Inferior parietal cortex (tissue), 1 donor: ENCODE results near the gene SUMO4.

Experiments used
- DNase-seq: peaks from one replicate; pipeline ENCODE4 v3.0.0-alpha.2; 2016; ENCODE audit errors: extremely low spot score

Gene SUMO4

DNA sequence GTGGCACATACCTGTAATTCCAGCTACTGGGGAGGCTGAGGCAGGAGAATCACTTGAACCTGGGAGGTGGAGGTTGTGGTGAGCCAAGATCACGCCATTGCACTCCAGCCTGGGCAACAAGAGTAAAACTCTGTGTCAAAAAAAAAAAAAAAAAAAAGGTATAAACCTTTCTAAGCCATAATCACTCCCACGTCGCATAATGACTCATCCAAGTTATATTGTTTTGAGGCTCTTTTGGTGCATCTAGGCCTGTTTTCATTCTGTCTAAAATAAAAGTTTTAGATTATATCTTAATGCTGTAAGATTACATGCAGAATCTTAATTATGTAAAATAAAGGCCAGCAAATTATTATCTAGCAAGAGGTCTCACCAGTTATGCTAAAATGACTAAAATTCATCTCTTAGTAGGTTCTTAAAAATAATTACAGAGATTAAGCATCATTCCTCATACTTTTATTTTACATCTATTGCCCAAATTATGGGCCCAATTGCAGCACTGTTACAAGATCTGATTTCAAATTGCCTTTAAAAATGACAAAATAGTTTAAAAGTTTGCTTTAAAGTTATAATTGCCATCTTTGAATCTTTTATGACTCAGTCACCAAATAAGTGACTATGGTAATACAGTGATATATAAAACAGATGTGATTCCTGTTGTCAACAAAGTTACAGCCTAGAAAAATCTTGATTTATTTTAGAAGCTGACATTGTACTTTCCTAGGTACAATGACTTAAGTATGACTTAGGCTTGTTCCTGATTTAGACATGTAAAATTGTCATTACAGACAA, 10.4 kb upstream of the SUMO4 start:
- DNase-seq = no peak

DNA sequence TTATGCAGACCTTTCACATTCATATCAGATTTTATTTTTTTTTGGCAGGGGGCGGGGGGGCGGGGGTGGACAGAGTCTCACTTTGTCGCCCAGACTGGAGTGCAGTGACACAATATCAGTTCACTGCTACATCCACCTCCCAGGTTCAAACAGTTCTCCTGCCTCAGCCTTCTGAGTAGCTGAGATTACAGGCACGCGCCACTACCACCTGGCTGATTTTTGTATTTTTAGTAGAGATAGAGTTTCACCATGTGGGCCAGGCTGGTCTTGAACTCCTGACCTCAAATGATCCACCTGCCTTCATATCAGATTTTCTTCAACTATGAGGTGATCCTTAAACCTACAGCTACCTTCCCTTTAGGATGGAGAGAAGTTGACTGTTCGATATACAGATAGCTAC, 8.0 kb upstream of the SUMO4 start:
- no peak for DNase-seq

DNA sequence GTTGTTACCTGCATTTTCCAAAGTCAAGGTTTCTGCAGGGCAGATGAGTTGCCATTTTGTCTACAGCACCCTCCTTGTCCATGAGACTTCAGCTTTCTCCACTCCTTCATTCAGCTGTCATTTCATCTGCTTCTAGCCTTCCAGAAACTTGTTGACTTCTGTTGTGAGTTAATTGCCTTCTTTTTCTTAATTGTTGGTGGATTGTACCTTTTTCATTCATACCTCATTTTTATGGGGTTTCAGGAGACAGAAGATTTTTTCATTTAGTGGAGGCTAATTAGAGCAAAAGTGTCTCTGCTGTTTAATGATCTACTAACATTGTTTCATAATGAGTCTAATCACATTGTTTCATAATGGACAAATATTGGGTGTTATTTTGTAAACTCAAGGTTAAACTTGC, 7.5 kb upstream of the SUMO4 start:
- DNase-seq = no peak

DNA sequence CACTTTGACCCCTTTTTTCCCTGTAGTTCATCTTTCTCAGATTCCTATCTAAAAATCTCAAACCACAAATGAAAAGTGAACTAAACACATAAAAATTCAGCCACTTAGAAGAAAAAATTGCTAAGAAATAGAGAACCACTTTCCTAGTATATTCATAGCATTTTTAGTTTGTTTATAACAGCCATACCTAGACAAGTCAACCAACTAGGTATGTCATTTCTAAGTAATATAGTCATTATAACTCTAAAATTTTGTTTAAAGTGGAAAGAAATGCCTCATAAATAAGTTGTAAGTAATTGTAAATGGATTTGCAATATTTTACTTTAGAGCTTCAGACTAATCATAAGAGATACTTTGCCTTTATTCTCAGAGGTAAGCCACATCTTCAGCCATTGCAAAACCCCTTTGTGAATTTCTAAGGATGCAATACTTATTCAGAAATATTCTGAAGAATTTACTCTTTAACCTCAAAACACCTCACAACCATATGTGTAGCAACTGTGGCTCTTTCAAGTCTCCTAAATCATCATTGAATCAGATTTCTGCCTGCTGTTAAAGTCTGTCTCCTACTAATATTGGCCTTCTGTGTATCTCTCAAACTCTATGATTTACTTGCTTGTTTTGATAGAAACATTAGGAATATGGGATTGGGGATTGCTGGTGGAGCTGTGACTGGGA, 6.9 kb upstream of the SUMO4 start:
- DNase-seq = no peak

DNA sequence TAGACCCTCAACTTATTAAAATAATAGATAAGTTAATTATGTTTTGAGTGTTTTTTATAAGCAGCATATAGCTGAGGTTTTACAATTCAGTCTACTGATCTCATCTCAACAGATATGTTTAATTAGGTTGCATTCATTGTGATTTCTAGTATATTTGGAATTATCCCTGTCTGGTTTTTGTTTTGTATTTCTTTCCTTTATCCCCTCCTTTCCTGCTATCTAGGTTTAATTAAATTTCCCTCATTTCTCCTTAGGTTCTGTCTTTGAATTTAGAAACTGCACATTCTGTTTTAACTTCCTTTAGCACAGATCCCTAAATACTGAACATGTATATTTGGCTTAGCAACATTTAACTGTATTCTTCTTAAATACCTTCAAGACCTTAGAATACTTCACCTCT, 4.9 kb upstream of the SUMO4 start:
- DNase-seq = no peak

DNA sequence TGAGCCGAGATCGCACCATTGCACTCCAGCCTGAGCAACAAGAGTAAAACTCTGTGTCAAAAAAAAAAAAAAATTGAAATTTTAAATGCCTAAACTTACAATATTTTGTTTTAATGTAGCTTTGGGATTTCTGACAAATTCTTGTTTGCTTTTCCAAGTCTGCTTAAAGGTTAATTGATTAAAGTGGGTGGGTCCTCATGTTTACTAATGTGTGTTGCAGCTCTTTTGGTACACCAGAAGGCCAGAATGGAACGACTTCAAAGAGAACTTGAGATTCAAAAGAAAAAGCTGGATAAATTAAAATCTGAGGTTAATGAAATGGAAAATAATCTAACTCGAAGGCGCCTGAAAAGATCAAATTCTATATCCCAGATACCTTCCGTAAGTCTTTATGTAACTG, 2.7 kb upstream of the SUMO4 start:
- DNase-seq = no peak

DNA sequence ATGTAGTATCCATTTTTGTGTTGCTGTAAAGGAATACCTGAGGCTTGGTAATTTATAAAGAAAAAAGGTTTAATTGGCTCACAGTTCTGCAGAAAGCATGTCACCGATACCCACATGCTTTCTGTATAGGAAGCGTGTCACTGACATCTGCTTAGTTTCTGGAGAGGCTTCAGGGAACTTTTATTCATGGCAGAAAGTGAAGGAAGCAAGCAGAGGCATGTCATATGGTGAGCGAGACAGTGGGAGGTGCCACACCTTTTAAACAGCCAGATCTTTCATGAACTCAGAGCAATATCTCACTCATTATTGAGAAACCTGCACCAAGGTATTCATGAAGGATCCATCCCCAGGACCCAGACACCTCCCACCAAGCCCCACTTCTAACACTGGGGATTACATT, 3.5 kb downstream of the SUMO4 start:
- DNase-seq = no peak

DNA sequence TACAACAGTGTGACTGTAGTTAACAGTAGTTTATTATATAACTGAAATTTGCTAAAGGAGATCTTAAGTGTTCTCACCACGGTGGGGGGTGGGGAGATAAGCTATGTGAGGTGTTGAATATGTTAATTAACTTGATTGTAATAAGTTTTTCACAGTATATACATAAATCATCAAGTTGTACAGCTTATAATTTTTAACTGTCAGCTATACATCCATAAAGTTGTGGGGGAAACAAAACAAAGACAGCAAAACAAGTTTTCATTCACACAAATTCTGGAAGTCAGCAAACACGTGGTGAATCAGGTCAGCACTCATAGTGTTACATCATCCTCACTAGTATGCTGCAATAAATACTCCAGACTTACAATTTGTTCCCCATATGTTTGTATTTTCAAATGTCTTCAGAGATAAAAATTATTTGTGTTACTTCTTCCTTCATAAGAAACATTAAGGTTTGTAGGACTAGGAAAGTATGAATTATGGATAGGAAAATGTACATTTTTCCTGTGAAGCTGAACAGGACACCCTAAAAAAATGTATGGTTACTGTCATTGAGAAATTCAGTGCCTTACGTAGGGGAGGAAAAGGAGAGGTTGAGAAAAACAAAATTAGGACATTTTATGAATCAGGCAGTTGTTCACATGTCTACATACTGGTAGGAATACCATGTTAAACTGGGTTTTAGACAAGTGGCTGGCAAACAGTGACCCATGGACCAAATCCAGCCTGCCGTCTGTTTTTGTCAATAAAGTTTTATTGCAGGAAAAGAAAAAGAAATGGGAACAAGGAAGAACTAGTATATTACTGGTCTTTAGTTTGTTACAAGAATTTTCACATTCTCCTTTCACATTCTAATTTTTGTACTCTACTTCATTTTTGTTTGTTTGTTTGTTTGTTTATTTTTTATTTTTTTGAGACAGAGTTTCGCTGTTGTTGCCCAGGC, 6.0 kb downstream of the SUMO4 start:
- DNase-seq = no peak

DNA sequence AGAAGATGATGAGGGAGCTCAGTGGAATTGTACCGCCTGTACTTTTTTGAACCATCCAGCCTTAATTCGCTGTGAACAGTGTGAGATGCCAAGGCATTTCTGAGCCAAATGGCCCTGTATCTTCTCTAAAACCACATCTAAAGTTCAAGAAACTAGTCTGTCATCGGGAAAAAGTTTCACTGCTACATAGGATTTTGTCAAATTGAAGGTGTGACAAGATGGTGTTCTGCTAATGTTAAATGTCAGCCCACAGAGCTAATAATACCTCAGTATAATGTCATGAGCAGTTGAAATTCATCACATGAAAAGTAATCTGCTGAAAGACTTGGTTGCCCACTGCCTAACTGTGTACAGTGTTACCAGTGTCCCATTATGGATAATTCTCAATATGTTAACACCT, 9.6 kb downstream of the SUMO4 start:
- no peak for DNase-seq

DNA sequence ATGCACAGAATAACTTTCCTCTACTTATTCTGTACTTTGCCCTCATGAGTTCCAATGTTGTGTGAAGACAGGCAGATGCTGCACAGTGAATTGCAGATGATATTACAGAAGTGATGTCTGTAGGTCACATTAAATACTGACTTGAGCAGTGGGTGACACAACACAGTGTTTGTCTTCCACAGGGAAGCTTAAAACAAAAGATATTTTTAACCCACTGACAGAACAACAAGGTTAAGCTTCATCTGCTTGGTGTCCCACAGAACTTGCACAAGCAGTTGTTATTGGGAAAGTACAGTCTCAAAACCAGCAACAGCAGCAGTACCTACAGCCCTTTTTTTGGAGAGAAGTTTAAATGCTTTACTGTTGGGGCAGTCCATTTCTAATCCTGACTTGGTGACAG, 10.5 kb downstream of the SUMO4 start:
- DNase-seq = no peak

DNA sequence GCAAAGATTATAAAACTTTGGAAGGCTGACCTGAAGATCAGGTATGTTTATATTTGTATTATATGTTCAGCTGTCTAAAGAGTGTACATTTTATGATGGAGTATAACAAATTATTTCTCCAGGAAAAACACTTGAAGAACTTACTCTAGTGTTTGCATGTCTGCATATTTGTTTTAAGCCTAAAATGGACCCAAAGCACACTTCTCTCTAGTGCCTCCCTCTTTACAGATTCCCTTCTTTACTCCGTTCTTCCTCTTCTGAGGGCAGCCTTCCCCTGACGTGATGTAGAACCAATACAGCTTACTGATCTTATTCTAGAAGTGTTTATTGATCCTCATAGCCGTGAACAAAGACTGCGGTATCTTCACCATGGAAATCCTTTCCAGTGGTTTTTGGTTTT, 13.9 kb downstream of the SUMO4 start:
- DNase-seq = no peak

DNA sequence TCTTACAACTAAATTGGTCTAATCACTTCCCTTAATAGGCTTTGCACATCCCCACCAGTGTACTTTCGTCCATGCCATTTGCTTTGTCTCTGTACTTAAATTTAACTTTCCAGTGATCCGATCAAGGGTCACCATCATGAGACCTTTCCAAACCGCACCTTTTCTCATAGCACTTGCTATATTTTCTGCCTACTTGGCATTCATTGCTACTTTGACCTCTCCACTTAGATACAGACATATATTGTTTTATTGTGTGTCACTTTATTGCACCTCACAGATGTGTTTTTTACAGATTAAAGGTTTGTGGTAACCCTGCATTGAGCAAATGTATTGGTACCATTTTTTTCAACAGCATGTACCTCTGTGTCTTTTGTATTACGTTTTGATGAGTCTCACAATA, 14.8 kb downstream of the SUMO4 start:
- no peak for DNase-seq

DNA sequence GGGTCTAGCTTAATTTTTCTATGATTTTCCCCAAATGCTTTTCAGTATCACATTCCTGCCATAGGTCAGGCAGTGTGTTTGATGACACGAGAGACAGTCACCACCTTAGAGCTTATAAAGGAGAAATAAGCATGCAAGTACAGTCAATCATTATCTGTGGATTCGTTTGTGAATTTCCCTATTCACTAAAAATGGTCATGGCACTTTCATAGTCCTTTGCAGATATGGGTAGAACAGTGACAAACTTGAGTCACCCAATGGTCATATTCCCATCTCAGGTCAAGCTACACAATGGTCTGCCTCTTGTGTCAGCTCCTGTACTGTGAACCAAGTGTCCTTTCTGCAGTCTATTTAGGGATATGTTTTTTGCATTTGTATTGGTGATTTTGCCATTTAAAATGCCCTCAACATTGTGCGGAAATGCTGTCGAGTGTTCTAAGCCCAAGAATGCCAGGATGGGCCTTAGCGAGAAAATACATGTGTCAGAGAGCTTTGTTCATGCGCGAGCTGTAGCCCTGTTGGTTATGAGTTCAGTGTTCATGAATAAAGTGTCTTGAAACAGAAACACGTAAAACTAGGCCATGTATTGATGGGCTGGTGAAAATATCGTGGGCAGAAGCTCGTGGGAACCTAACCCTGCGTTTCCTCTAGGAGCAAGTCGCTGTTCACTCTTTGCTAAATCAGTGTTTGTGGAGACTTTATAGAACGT, 19.8 kb downstream of the SUMO4 start:
- no peak for DNase-seq

DNA sequence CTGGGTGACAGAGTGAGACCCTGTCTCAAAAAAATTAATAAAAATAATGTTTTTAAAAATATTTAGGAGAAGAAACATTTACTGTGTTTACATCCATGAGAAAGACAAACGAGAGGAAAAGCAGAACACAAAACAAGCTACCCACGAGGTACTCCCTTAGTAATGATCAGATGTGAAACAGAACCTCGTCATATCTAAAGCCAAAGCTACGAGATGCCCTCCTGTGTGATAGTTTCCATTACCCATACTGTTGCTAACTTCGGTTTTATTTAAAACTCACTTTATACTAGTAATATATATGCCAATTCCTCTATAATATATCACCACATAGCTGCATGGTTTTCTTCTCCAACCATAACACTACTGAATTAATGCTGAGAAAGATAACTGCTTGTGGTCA, 21.1 kb downstream of the SUMO4 start:
- no peak for DNase-seq

DNA sequence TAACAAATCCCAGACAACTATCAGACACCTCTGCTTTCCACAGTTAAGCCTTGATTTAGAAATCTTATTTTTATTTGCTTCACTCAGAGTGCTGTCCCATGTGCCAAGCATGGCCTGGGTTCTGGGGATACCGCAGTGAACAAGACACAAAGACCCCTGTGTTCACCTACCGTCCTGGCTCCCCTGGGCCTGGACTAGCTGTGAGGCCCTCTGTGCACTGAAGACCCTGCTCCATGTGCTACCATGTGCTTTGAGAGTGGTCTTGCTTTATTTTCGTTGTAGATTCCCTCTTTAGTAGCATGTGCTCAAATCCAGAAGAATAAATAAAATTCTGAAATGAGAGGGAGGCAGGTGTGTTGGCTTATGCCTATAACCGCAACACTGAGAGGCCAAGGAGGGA, 22.5 kb downstream of the SUMO4 start:
- DNase-seq = no peak

DNA sequence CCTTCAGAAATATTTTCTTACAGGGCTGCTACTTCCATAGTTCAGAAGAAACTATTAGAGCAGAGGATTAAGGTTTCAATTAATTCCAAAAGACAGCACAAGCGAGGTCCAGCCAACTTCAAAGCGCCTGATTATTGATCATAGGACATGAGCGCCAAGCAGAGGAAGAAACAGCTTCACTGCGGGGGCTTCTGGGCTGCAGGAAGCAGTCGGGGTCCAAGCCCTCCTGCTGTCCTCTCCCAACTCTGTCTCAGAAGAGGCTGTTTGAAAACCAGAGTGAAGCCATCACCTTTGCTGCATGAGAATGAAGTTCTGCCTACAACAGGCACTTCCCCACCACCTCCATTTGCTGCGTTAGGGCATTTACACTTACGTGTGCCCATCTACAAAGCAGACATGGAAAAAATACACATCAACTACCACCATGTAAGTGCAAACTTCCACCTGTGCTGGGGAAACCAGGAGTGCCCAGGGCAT, 23.9 kb downstream of the SUMO4 start:
- no peak for DNase-seq

DNA sequence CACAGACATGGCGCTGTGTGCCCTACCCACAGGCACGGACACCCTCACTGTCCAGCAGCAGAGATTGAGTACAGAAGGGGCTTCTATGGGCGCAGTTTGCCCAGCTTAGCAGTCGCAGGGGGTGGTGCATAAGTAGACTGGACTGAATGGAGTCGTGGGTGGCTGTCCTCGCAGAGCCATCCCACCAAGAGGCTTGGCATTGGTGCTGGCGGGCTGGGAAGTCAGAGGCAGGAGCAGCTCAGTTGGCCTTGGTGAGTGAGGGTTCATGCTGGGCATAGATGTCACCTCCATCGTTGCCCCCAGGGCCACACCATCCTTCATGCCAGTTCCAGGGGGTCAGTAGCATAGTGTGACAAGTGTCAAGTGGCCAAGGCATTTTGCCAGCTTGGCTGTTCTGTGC, 25.2 kb downstream of the SUMO4 start:
- DNase-seq = no peak

DNA sequence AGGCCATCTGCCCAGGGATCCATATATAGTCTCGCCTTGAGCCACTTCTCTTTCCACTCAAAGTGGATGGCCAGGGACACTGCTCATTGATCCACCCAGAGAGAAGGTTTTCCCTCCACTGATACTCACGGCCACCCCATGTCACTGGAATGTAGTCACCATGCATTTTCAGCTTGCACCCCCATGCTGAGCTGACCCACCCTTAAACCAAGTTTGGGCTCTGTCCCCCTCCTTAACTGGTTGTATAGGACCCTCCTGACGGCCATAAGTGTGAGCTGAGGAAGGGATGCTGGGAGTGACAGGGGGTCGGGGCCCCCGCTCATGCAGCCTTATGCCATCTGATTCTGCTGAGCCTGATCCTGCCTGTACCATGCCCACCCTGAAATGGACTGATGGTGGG, 25.7 kb downstream of the SUMO4 start:
- DNase-seq = no peak

DNA sequence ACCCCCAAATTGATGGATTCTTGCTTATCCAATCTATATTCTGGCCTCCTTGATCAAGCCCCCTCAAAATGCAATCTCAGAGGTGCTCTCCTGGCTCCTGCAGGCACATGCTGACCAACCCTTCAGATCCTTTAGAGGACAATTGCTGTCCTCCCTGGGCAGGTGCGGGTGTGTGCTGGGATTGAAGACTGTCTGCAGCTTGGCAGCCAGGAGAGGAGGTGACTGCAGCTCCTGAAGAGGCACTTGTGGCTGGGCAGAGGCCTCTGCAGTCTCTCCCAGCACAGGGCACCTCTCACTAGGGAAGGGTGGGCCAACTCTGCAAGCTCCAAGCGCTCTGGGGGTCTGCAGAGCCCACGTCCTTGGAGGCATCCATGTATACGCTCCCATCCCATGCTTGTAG, 28.5 kb downstream of the SUMO4 start:
- no peak for DNase-seq

DNA sequence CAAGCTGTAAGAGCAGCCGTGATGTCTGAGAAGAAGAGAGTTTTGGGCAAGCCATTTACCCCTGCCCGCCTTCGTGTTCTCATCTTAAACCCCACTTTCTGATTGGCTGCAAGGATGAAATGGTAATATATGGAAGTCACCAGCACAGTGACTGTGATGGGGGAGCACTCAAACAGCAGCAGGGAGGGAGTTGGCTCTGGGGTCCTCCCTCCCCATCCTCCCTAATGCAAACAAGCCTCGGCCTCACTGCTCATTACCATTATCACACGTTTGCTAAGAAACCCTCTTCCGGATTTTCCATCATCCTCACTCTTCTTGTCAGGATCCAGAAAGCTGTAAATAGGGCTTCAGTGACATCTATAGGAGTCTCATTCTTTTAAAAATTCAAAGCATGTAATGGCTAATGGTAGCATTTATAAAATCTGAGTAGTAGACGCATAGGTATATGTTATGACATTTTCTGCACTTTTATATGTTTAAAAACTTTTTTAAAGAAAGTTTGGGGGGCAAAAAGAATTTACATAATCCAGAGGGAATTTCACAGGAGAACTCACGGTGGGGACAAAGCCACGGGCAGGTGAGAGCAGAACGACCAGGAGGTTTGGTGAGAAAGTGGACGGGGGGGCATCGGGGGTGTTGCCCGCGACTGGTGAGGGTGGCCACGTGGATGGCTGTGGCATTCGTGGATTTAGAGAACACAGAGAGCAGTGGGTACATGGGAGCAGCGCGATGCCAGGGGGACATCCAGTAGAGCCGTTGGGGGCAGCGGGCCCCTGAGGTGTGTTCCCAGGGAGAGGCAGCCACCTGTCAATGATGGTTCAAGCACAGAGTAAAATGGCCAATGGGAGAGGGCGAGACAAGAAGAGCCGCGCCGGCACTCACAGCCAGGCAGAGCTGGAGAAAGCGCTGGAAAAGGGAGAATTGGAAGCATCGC, 29.6 kb downstream of the SUMO4 start:
- no peak for DNase-seq
